HL-60 (cell line): ENCODE results near the gene PLOD3.

Experiments used
- DNase-seq, 2 experiments: peaks; one replicate each; pipeline ENCODE4 v3.0.0-alpha.2; 2010 to 2020; ENCODE audit warnings: low read depth in 1 of 2, low spot score in 1 of 2
- H3K27ac ChIP-seq: fragments of 250-450 bp; sonication (Bioruptor Pico); replicated peaks from 2 replicates; pipeline ENCODE4 v1.5.1; 2020; ENCODE audit warnings: mild to moderate bottlenecking, moderate library complexity
- H3K27me3 ChIP-seq: fragments of 250-450 bp; sonication (Bioruptor Pico); 2 replicates; pipeline ENCODE4 v1.5.1; 2021; ENCODE audit warnings: mild to moderate bottlenecking, moderate library complexity; ENCODE audit not compliant: insufficient read depth, poor library complexity, severe bottlenecking
- H3K4me3 ChIP-seq: replicated peaks from 2 replicates; pipeline ENCODE4 v1.5.1; 2011; ENCODE audit warnings: mild to moderate bottlenecking, control low read depth, low read length; ENCODE audit not compliant: insufficient read depth
- GABPA ChIP-seq: IDR thresholded peaks from 2 replicates; pipeline ENCODE4 v1.6.1; 2012; ENCODE audit warnings: low read depth
- POLR2AphosphoS5 ChIP-seq: IDR thresholded peaks from 2 replicates; pipeline ENCODE4 v1.6.1; 2012; ENCODE audit warnings: low read depth
- SPI1 ChIP-seq: IDR thresholded peaks from 2 replicates; pipeline ENCODE4 v1.6.1; 2012; ENCODE audit warnings: low read depth, mild to moderate bottlenecking, borderline replicate concordance
- TF ChIP-seq, protein P1 (sequence below): IDR thresholded peaks from 2 replicates; pipeline ENCODE4 v1.6.1; 2012; ENCODE audit warnings: low read depth; ENCODE audit not compliant: insufficient replicate concordance
- TF ChIP-seq, protein P2 (sequence below): IDR thresholded peaks from one replicate; pipeline ENCODE4 v1.5.1; 2011; ENCODE audit warnings: low read length, control low read depth, inconsistent platforms; ENCODE audit not compliant: insufficient read depth

The PLOD3 gene

DNA sequence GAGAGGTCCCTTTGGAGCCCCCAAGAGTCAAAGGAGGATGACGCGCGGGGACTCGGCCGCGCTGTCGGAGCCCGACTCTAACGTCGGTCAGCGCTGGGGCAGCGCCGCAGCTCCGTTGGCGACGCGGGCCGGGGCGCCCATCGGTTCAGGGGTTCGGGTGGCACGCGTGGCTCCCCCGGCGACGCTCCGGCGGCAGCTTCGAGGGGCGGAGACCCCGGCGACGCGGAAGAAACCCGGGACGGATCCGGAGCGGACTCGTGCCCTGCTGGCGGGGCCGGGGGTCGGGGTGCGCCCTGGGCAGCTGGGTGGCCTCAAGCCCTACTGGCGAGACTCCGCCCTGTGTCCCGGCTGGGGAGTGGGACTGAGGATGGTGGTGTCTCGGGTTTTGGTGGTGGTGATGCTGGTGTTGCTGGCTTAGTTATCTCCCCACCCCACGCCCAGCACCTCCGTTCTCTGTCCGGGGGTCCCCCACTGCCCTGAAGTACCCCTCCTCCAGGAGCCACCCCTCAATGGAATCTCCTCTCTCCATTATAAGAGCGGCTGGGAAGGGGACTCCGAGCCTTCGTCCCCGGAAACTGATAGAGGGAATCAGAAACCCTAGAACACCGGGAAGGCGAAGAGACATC lies 37.1 kb downstream of the PLOD3 start, which contains the start of gene NAT16:
Gene NAT16, minus strand, starts transcription at position 164 of the 626 bp plus-strand sequence. CDS start 5,486 bp downstream, outside the sequence.
- no peak for DNase-seq
- H3K27ac ChIP-seq = no peak within 1 kb of the TSS
- H3K4me3 ChIP-seq = no peak within 1 kb of the TSS
- TF ChIP-seq, protein P1, sequence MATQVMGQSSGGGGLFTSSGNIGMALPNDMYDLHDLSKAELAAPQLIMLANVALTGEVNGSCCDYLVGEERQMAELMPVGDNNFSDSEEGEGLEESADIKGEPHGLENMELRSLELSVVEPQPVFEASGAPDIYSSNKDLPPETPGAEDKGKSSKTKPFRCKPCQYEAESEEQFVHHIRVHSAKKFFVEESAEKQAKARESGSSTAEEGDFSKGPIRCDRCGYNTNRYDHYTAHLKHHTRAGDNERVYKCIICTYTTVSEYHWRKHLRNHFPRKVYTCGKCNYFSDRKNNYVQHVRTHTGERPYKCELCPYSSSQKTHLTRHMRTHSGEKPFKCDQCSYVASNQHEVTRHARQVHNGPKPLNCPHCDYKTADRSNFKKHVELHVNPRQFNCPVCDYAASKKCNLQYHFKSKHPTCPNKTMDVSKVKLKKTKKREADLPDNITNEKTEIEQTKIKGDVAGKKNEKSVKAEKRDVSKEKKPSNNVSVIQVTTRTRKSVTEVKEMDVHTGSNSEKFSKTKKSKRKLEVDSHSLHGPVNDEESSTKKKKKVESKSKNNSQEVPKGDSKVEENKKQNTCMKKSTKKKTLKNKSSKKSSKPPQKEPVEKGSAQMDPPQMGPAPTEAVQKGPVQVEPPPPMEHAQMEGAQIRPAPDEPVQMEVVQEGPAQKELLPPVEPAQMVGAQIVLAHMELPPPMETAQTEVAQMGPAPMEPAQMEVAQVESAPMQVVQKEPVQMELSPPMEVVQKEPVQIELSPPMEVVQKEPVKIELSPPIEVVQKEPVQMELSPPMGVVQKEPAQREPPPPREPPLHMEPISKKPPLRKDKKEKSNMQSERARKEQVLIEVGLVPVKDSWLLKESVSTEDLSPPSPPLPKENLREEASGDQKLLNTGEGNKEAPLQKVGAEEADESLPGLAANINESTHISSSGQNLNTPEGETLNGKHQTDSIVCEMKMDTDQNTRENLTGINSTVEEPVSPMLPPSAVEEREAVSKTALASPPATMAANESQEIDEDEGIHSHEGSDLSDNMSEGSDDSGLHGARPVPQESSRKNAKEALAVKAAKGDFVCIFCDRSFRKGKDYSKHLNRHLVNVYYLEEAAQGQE = no peak
- no peak for TF ChIP-seq POLR2AphosphoS5
- TF ChIP-seq, protein P2, sequence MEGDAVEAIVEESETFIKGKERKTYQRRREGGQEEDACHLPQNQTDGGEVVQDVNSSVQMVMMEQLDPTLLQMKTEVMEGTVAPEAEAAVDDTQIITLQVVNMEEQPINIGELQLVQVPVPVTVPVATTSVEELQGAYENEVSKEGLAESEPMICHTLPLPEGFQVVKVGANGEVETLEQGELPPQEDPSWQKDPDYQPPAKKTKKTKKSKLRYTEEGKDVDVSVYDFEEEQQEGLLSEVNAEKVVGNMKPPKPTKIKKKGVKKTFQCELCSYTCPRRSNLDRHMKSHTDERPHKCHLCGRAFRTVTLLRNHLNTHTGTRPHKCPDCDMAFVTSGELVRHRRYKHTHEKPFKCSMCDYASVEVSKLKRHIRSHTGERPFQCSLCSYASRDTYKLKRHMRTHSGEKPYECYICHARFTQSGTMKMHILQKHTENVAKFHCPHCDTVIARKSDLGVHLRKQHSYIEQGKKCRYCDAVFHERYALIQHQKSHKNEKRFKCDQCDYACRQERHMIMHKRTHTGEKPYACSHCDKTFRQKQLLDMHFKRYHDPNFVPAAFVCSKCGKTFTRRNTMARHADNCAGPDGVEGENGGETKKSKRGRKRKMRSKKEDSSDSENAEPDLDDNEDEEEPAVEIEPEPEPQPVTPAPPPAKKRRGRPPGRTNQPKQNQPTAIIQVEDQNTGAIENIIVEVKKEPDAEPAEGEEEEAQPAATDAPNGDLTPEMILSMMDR = no peak
- TF ChIP-seq GABPA = no peak
- TF ChIP-seq SPI1 = no peak
- peaks cover 41% of the 10 kb centered on the region for H3K27me3 ChIP-seq

DNA sequence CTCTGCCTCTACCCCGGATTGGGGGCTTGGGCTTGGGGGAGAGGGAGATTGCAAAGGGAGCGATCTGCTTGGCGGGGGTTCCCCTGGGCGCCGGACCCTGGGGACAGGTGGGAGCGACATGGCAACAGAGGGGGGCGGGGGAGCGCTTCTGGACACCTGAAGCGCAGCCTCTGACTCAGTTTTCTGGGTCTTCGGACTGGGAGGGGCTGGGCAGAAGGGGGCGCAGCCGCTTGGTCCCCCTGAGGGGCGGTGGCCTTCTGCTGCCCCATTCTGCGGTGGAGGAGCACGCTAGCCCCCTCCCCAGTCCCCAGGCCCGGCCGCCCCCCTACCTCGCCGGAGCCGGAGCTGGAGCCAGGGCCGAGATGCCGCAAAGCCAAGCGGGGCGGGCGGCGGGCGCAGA lies 37.7 kb downstream of the PLOD3 start:
- TF ChIP-seq, protein P1 = no peak
- TF ChIP-seq, protein P2 = no peak
- no peak for TF ChIP-seq POLR2AphosphoS5
- no peak for TF ChIP-seq GABPA
- no peak for TF ChIP-seq SPI1
- no peak overlapping the region for H3K4me3 ChIP-seq
- no peak overlapping the region for H3K27ac ChIP-seq
- peaks cover 46% of the 10 kb centered on the region for H3K27me3 ChIP-seq
- DNase-seq = no peak

DNA sequence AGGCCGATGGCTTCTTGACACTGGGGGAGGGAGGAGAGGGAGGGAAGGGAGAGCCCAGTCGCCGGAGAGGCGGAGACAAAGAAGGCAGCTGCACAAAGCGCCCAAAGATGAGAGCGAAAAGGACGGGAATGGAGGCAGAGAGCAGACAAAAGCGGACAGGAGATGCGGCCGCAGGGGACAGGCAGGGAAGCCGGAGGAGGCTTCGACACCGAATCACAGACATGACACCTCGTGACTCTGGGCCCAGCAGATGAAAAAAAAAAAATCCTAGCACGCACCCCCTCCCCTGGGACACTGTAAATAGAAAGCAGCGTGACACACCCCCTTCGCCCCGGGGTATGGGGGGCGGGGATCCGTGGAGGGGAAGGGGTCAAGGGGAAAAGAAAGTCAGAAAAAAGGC lies 38.3 kb downstream of the PLOD3 start:
- DNase-seq = no peak
- TF ChIP-seq, protein P2 = no peak
- TF ChIP-seq, protein P1 = no peak
- TF ChIP-seq SPI1 = no peak
- no peak for TF ChIP-seq POLR2AphosphoS5
- TF ChIP-seq GABPA = no peak
- H3K4me3 ChIP-seq = no peak overlapping the region
- peaks cover 52% of the 10 kb centered on the region for H3K27me3 ChIP-seq
- H3K27ac ChIP-seq = no peak overlapping the region
